Measurements from ENCODE around the gene CACNB4. TPM values are rescaled to one million over a fixed set of nuclear protein-coding genes. Genes with fewer than 3 reads are reported as not detected.

The CACNB4 gene
- total RNA-seq, 2 experiments from 2014 or later: 0.06 to 0.76 TPM

DNA sequence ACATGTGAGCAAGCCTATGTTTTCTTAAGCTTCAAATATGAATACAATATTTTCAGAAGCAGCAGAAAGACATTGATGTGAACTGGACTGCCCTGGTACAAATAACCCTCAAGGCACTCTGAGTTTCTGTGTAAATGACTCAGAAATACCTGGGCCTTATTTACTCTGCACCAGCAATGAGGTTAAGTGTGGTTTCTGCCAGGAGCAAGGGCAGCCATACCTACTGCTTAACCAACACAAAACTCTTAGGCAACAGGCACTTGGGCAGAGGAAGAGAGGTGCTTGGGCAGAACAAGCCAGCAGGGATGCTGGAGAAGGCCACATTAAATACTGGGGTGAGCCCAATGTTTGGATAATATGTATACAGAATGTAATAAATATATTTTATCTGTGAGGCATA is 241.2 kb downstream of the CACNB4 start:
- BruUV-seq (replicated peaks): no TSS peak
- TF ChIP-seq CTCF (conservative IDR thresholded peaks at IDR 0.05; ENCODE audit: low read length): no peak
- no peak for TF ChIP-seq EZH2phosphoT487 (IDR thresholded peaks at IDR 0.05; ENCODE audit: borderline replicate concordance, low read depth, low read length)
- H3K4me3 ChIP-seq (ENCODE audit: low read depth, low read length, poor library complexity, severe bottlenecking): no peak overlapping the region
- H4K20me1 ChIP-seq (ENCODE audit: insufficient read depth, low read length): no peaks in the 10 kb centered on the region
- H2AFZ ChIP-seq (ENCODE audit: low read length): no peak overlapping the region
- intact Hi-C loops (cut with micrococcal nuclease; ENCODE audit: unreplicated experiment): no loop called here
- ChIA-PET CTCF (ENCODE audit: unreplicated experiment) (no interaction called here), POLR2A (interaction anchor here (0.5 to 3.8 kb wide), 4 partner anchors 12 to 258 kb away, joined by 3 to 17 read pairs (median 4); no protein-coding TSS in a partner anchor)
- peaks cover 16% of the 10 kb centered on the region for H3K4me1 ChIP-seq (ENCODE audit: insufficient read depth, low read length, poor library complexity, severe bottlenecking)
- no peak overlapping the region for H3K27ac ChIP-seq (ENCODE audit: low read depth, low read length, poor library complexity, severe bottlenecking)
- no peaks in the 10 kb centered on the region for H3K36me3 ChIP-seq (ENCODE audit: insufficient read depth, low read length)
- no peaks in the 10 kb centered on the region for H3K9me3 ChIP-seq (ENCODE audit: low read length)
- no peaks in the 10 kb centered on the region for H3K9me2 ChIP-seq (ENCODE audit: insufficient read depth, low read length)
- H3K4me2 ChIP-seq (ENCODE audit: low read length): no peak overlapping the region
- H3K79me2 ChIP-seq (ENCODE audit: insufficient read depth, low read depth, low read length): no peaks in the 10 kb centered on the region
- DNase-seq (ENCODE audit: low spot score): no peak

GRCh38 chr2:151855111-151855510 is 243.7 kb downstream of the CACNB4 start:
- H3K4me2 ChIP-seq (ENCODE audit: low read length): peak overlapping the region; percentile 62

More at GRCh38 chr2:151855111-151855510, 243.7 kb downstream of the CACNB4 start:
- H3K9me2 ChIP-seq (ENCODE audit: insufficient read depth, low read length): no peaks in the 10 kb centered on the region
- H3K27ac ChIP-seq (ENCODE audit: low read depth, low read length, poor library complexity, severe bottlenecking): no peak overlapping the region
- DNase-seq (ENCODE audit: low spot score): peak; percentile 37
- H3K4me3 ChIP-seq (ENCODE audit: low read depth, low read length, poor library complexity, severe bottlenecking): peak overlapping the region; percentile 40
- ChIA-PET POLR2A (interaction anchor here (1.0 to 3.8 kb wide), 5 partner anchors 9 to 17 kb away, joined by 3 to 23 read pairs (median 6); no protein-coding TSS in a partner anchor), CTCF (ENCODE audit: unreplicated experiment) (no interaction called here)
- BruUV-seq (replicated peaks): no TSS peak
- TF ChIP-seq EZH2phosphoT487 (IDR thresholded peaks at IDR 0.05; ENCODE audit: borderline replicate concordance, low read depth, low read length) (no peak), CTCF (conservative IDR thresholded peaks at IDR 0.05; ENCODE audit: low read length) (no peak)
- no peaks in the 10 kb centered on the region for H3K36me3 ChIP-seq (ENCODE audit: insufficient read depth, low read length)
- H3K9me3 ChIP-seq (ENCODE audit: low read length): no peaks in the 10 kb centered on the region
- peaks cover 16% of the 10 kb centered on the region for H3K4me1 ChIP-seq (ENCODE audit: insufficient read depth, low read length, poor library complexity, severe bottlenecking)
- no peaks in the 10 kb centered on the region for H3K79me2 ChIP-seq (ENCODE audit: insufficient read depth, low read depth, low read length)
- H2AFZ ChIP-seq (ENCODE audit: low read length): peak overlapping the region; percentile 99
- no peaks in the 10 kb centered on the region for H4K20me1 ChIP-seq (ENCODE audit: insufficient read depth, low read length)
- intact Hi-C loops (cut with micrococcal nuclease; ENCODE audit: unreplicated experiment): no loop called here

Data from OCI-LY7 (cell line).